Activated CD8-positive, alpha-beta memory T cell treated with anti-CD3 and anti-CD28 coated beads, Interleukin-2, amount 10 ng/mL, durations not matched to agents 7 days and 5 days (primary cell): ENCODE measurements around the gene CELF3. TPM values are rescaled to one million over a fixed set of nuclear protein-coding genes. Genes with fewer than 3 reads are reported as not detected.
"Not testable (repeated sequence)": the region's sequence is repeated elsewhere in the genome, so short reads cannot be mapped to it uniquely, and the experiment has no call there.

Experiments
- ATAC-seq: fragments of 150-1000 bp; cut with Tn5 transposase; one replicate; pipeline ENCODE4 v1.10.0; 2021; ENCODE audit warnings: moderate library complexity
- CTCF ChIA-PET: fragments of 350-600 bp; sonication (Branson Sonifier 250); formaldehyde crosslinking; loops from one replicate; lab custom pipeline; 2021; ENCODE audit warnings: antibody characterized with exemption; lab: Charles Lee
- DNase-seq: peaks from one replicate; pipeline ENCODE4 v3.0.0-alpha.2; 2020
- H3K27ac Mint-ChIP-seq: one replicate; pipeline ENCODE4 v1.8.0; 2021; ENCODE audit warnings: mild to moderate bottlenecking, mixed read lengths
- H3K27me3 Mint-ChIP-seq: one replicate; pipeline ENCODE4 v1.8.0; 2021; ENCODE audit warnings: mixed read lengths
- H3K36me3 Mint-ChIP-seq: one replicate; pipeline ENCODE4 v1.8.0; 2021; ENCODE audit warnings: mild to moderate bottlenecking, mixed read lengths
- H3K4me1 Mint-ChIP-seq: one replicate; pipeline ENCODE4 v1.8.0; 2021; ENCODE audit warnings: mixed read lengths
- H3K4me3 Mint-ChIP-seq: one replicate; pipeline ENCODE4 v1.8.0; 2021; ENCODE audit warnings: mild to moderate bottlenecking, moderate library complexity, mixed read lengths
- H3K9me3 Mint-ChIP-seq: one replicate; pipeline ENCODE4 v1.8.0; 2022; ENCODE audit warnings: low read depth, mixed read lengths
- total RNA-seq, 2 experiments: library from RNA; stranded (reverse); gene quantifications; one replicate each; pipeline ENCODE4 v1.2.3, GENCODE V29; 2021

CELF3 gene
- total RNA-seq, 2 experiments from 2014 or later, result not detected

GRCh38 chr1:151705753-151706463 lies 10.7 kb downstream of the CELF3 start:
- ATAC-seq, result peak; percentile 14

GRCh38 chr1:151705146-151705545 lies 11.5 kb downstream of the CELF3 start:
- Mint-ChIP-seq H3K4me3 (no peak overlapping the region), H3K9me3 (no peaks in the 10 kb centered on the region), H3K4me1 (peaks cover 3% of the 10 kb centered on the region), H3K27me3 (no peaks in the 10 kb centered on the region), H3K27ac (no peak overlapping the region), H3K36me3 (peaks cover 2% of the 10 kb centered on the region)
- CTCF ChIA-PET, result interaction anchor here (0.9 to 2.2 kb wide), 2 partner anchors 10 to 12 kb away, joined by 3 to 6 read pairs; no protein-coding TSS in a partner anchor
- DNase-seq (no peak), ATAC-seq (no peak)

More at GRCh38 chr1:151705753-151706463, 10.7 kb downstream of the CELF3 start:
- H3K27me3 Mint-ChIP-seq, result no peaks in the 10 kb centered on the region
- no peaks in the 10 kb centered on the region for H3K9me3 Mint-ChIP-seq
- peaks cover 3% of the 10 kb centered on the region for H3K4me1 Mint-ChIP-seq
- peaks cover under 1% of the 10 kb centered on the region for H3K36me3 Mint-ChIP-seq
- CTCF ChIA-PET, result interaction anchor here (0.9 to 2.2 kb wide), 2 partner anchors 10 to 13 kb away, joined by 3 to 6 read pairs; no protein-coding TSS in a partner anchor
- no peak for DNase-seq
- no peak overlapping the region for H3K27ac Mint-ChIP-seq
- no peak overlapping the region for H3K4me3 Mint-ChIP-seq

DNA sequence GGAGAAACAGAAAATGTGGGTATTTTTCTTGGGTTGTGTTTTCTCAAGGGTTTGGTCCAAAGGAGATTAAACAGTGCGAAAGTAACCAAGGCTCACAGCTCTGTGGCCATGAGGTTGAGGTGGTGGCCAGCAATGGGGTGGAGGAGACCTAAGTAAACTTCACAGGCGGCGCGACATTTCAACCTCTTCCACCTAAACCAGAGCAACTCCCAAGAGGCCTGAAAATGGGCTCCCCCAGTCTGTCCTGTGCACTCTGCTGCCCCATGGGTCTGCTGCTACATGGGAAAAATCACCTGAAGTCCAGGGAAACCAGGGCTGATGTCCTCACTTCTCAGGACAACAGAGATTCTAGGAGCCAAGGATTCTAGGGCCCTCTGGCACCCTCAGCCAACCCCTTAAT lies 12.4 kb downstream of the CELF3 start:
- CTCF ChIA-PET, result no interaction called here
- Mint-ChIP-seq H3K27me3 (no peaks in the 10 kb centered on the region), H3K27ac (no peak overlapping the region), H3K4me3 (no peak overlapping the region), H3K36me3 (peaks cover 6% of the 10 kb centered on the region), H3K4me1 (peaks cover 3% of the 10 kb centered on the region), H3K9me3 (no peaks in the 10 kb centered on the region)
- DNase-seq (no peak), ATAC-seq (no peak)

DNA sequence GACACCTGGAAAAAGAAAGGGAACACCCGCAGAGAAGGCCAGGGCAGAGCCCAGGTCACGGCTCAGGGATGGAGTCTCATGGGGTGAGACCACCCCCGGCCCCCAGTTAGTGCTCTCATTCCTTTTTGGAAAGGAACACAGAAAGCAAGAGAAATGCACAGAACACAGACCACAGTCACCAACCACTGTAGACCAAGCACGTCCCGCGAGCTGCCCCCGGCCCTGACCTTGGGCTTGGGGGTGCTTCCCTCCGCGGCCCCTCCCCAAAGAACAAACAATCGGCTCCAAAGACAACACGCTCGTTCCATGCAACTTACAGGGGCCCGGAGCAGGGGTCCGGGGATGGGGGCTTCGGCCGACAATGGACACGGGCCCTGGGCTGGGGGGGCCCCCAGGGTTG lies 12.8 kb downstream of the CELF3 start:
- no peaks in the 10 kb centered on the region for H3K27me3 Mint-ChIP-seq
- no peak overlapping the region for H3K4me3 Mint-ChIP-seq
- DNase-seq, result no peak
- no peaks in the 10 kb centered on the region for H3K9me3 Mint-ChIP-seq
- no peak for ATAC-seq
- peaks cover 6% of the 10 kb centered on the region for H3K36me3 Mint-ChIP-seq
- H3K4me1 Mint-ChIP-seq, result peaks cover 3% of the 10 kb centered on the region
- CTCF ChIA-PET, result no interaction called here
- H3K27ac Mint-ChIP-seq, result no peak overlapping the region

GRCh38 chr1:151702936-151703335 lies 13.7 kb downstream of the CELF3 start:
- CTCF ChIA-PET, result no interaction called here
- Mint-ChIP-seq H3K27ac (no peak overlapping the region), H3K27me3 (no peaks in the 10 kb centered on the region), H3K9me3 (no peaks in the 10 kb centered on the region), H3K36me3 (peaks cover 6% of the 10 kb centered on the region), H3K4me3 (no peak overlapping the region), H3K4me1 (peaks cover 3% of the 10 kb centered on the region)
- DNase-seq (no peak), ATAC-seq (no peak)

DNA sequence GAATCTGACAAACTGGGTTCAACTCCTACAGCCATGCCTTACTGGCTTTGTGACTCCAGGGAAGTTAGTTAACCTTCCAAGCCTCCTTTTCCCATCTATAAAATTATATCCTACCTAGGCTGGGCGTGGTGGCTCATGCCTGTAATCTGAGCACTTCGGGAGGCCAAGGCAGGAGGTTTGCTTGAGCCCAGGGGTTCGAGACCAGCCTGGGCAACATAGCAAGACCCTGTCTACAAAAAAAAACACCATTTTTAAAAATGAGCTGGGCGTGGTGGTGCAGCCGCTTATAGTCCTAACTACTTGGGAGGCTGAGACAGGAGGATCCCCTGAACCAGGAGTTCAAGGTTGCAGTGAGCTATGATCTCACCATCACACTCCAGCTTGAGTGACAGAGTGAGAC lies 15.1 kb downstream of the CELF3 start:
- Mint-ChIP-seq H3K9me3 (no peaks in the 10 kb centered on the region), H3K27ac (no peak overlapping the region), H3K4me3 (no peak overlapping the region), H3K4me1 (peaks cover 3% of the 10 kb centered on the region), H3K27me3 (no peaks in the 10 kb centered on the region), H3K36me3 (peaks cover 6% of the 10 kb centered on the region)
- DNase-seq, result peak; percentile 15
- ATAC-seq, result no peak
- CTCF ChIA-PET, result no interaction called here

DNA sequence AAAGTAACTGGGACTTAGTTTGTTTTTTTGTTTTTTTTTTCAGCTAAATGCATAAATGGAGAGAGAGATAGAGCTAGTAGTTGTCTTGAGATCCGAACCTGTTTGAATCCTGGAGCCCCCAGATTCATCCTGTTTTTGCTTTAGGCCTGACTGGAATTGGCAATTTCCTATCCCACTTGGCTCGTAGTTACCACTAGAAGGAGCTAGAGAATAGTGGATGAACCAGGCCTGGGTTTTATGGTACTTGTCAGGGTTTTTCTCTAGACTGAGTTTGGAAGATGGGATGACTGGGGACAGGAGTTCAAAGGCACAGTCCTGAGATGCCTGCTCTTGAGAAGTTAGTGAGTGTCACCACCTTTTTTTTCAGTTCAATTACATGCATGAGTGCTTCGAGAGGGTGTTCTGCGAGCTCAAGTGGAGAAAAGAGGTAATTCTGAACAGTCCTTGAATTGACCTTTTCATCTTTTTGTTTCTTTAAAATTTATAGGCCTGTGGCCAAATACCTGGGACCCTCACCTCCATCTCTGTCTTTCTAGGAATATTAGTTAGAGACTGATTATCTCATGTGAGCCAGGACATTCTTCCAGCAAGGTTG lies 23.4 kb downstream of the CELF3 start:
- peak overlapping the region; percentile 26 for H3K27ac Mint-ChIP-seq
- no peaks in the 10 kb centered on the region for H3K27me3 Mint-ChIP-seq
- no peaks in the 10 kb centered on the region for H3K4me1 Mint-ChIP-seq
- DNase-seq (peak; percentile 16), ATAC-seq (no peak)
- H3K9me3 Mint-ChIP-seq, result no peaks in the 10 kb centered on the region
- H3K4me3 Mint-ChIP-seq, result no peak overlapping the region
- peaks cover 13% of the 10 kb centered on the region for H3K36me3 Mint-ChIP-seq
- CTCF ChIA-PET, result interaction anchor here (0.6 to 1.8 kb wide), 8 partner anchors 9 to 622 kb away, joined by 3 to 6 read pairs (median 3); partner anchors contain the start of gene MRPL9

GRCh38 chr1:151692226-151692625 lies 24.4 kb downstream of the CELF3 start:
- no peak for ATAC-seq

GRCh38 chr1:151689494-151689893 lies 27.1 kb downstream of the CELF3 start:
- CTCF ChIA-PET, result interaction anchor here (1.2 kb wide), 1 partner anchor 69 kb away, joined by 3 read pairs; no protein-coding TSS in a partner anchor
- peaks cover 11% of the 10 kb centered on the region for H3K36me3 Mint-ChIP-seq
- no peaks in the 10 kb centered on the region for H3K27me3 Mint-ChIP-seq

More at GRCh38 chr1:151692226-151692625, 24.4 kb downstream of the CELF3 start:
- no peaks in the 10 kb centered on the region for H3K9me3 Mint-ChIP-seq
- H3K4me3 Mint-ChIP-seq, result no peak overlapping the region
- H3K27ac Mint-ChIP-seq, result no peak overlapping the region
- H3K36me3 Mint-ChIP-seq, result peaks cover 13% of the 10 kb centered on the region
- H3K27me3 Mint-ChIP-seq, result no peaks in the 10 kb centered on the region
- no peak for DNase-seq
- H3K4me1 Mint-ChIP-seq, result no peaks in the 10 kb centered on the region
- CTCF ChIA-PET, result interaction anchor here (0.6 to 1.7 kb wide), 5 partner anchors 13 to 333 kb away, joined by 3 to 6 read pairs (median 3); no protein-coding TSS in a partner anchor

DNA sequence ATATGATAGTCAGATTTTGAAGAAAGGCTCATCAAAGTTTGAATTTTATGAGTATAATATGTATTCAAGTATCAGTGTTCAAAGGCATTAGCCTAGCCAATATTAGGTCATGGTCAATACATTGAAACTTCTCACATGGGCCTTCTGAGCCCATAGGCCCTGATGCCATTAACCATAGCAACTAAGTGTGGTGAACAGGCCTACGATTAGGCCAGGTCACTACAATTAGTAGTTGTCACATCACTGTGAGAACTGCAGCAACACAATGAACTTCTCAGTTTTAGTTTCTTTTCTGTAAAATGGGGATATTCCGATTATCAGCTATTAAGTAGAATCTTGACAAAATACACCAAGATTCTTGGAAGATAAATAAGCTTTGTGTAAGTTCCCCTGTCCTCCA lies 30.0 kb downstream of the CELF3 start:
- ATAC-seq (no peak), DNase-seq (no peak)
- CTCF ChIA-PET, result interaction anchor here (0.8 kb wide), 1 partner anchor 34 kb away, joined by 3 read pairs; the partner anchor contains the start of gene RIIAD1
- Mint-ChIP-seq H3K4me3 (no peak overlapping the region), H3K36me3 (no peaks in the 10 kb centered on the region), H3K27ac (no peak overlapping the region), H3K4me1 (no peaks in the 10 kb centered on the region), H3K9me3 (no peaks in the 10 kb centered on the region), H3K27me3 (no peaks in the 10 kb centered on the region)

More at GRCh38 chr1:151689494-151689893, 27.1 kb downstream of the CELF3 start:
- ATAC-seq (no peak), DNase-seq (no peak)
- H3K4me1 Mint-ChIP-seq, result no peaks in the 10 kb centered on the region
- no peak overlapping the region for H3K4me3 Mint-ChIP-seq
- no peaks in the 10 kb centered on the region for H3K9me3 Mint-ChIP-seq
- H3K27ac Mint-ChIP-seq, result no peak overlapping the region

DNA sequence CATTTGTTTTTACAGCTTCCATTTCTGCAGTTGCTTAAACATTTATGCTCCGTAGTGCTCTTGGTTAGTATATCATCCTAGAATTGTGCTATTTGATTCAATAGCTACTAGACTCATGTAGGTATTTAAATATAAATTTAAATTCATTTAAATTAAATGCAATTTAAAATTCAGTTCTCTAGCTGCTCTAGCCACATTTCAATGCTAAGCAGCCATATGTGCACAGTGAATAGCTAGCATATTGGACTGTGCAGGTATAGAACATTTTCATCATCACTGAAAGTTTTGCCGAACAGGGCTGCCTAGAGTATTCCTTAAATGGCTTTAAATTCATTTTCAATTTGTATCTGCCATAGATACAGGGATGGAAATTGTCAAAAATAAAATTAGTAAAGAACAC lies 32.5 kb downstream of the CELF3 start:
- ATAC-seq (no peak), DNase-seq (no peak)
- no peaks in the 10 kb centered on the region for H3K9me3 Mint-ChIP-seq
- peaks cover 3% of the 10 kb centered on the region for H3K36me3 Mint-ChIP-seq
- no peak overlapping the region for H3K27ac Mint-ChIP-seq
- CTCF ChIA-PET, result interaction anchor here (1.1 to 1.4 kb wide), 2 partner anchors 9 to 90 kb away, joined by 3 read pairs; no protein-coding TSS in a partner anchor
- no peak overlapping the region for H3K4me3 Mint-ChIP-seq
- H3K27me3 Mint-ChIP-seq, result no peaks in the 10 kb centered on the region
- peaks cover 8% of the 10 kb centered on the region for H3K4me1 Mint-ChIP-seq

GRCh38 chr1:151682901-151683300 lies 33.7 kb downstream of the CELF3 start:
- H3K27me3 Mint-ChIP-seq, DNase-seq, H3K9me3 Mint-ChIP-seq, H3K4me1 Mint-ChIP-seq, H3K27ac Mint-ChIP-seq, H3K36me3 Mint-ChIP-seq, CTCF ChIA-PET, H3K4me3 Mint-ChIP-seq, ATAC-seq: not testable (repeated sequence)

DNA sequence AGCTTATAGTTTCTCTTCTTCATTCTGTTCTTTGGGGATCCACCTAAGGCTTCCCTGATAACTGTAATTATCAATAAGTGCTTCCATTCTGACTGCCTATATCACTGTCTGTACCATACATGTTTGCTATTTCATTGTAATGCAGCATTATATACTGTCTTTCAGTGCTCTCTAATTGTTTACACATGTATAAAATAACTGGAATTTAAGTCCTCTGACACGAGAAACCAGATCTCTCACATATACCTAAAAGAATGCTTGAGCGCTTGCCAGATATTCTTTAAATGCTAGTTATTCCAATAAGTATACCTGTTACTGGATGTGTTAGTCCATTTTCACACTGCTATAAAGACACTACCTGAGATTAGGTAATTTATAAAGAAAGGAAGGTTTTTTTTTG lies 34.7 kb downstream of the CELF3 start:
- H3K4me3 Mint-ChIP-seq, result no peak overlapping the region
- H3K4me1 Mint-ChIP-seq, result peaks cover 8% of the 10 kb centered on the region
- H3K27me3 Mint-ChIP-seq, result no peaks in the 10 kb centered on the region
- CTCF ChIA-PET, result no interaction called here
- no peak for ATAC-seq
- H3K36me3 Mint-ChIP-seq, result peaks cover 3% of the 10 kb centered on the region
- no peaks in the 10 kb centered on the region for H3K9me3 Mint-ChIP-seq
- no peak overlapping the region for H3K27ac Mint-ChIP-seq
- no peak for DNase-seq
